ENCODE measurements around the gene IL17B.
A peak's percentile ranks its signal among the peaks of the same experiment; 100 is the strongest.

IL17B gene

DNA sequence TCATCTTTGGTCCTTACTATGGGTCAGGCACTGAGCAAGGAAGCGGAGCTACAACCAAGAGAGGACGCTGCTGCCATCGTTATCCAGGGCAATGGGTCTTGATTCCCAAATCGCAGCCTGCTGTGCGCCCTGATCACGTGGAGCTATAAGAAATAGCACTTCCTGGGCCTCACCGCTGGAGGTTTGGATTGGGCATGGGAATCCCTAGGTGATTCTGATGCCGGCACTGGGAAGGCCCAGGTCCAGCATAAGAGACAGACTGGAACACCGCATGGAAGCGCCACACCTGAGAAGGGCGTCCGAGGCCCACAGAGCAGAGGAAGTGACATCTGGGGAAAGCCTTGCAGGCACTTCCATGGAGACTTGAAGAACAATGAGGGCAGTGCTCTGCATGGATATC is 3.0 kb downstream of the IL17B start:
- no peak for DNase-seq

DNA sequence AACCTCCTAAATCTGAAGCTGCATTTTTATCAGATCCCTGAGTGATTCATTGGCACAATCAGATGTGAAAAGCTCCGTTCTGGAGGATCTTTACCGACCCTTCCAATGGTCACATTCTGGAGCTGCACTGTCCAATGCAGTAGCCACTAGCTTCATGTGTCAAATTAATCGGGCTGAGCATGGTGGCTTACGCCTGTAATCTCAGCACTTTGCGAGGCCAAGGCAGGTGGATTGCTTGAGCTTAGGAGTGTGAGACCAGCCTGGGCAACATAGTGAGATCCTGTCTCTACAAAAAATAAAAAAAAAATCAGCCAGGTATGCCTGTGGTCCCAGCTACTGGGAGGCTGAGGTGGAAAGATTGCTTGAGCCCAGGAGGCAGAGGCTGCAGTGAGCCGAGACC is 3.7 kb downstream of the IL17B start:
- DNase-seq = no peak

DNA sequence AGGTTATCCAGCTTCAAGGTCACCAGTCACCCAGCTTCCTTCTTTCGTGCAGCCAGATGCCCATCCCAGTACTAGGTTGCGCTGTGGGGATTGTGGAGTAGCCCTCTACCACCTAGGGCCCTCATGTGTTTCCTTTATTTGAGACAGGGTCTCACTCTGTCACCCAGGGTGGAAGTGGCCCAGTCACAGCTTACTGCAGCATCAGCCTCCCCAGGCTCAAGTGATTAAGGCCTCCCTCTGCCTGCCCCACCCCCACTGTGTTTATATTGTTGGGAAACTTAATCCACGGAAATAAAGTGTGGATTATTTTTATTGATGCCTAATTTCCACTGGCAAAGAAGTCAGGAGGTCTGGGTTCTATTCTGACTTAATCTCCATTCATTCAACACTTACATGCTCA is 4.3 kb downstream of the IL17B start:
- DNase-seq = no peak

DNA sequence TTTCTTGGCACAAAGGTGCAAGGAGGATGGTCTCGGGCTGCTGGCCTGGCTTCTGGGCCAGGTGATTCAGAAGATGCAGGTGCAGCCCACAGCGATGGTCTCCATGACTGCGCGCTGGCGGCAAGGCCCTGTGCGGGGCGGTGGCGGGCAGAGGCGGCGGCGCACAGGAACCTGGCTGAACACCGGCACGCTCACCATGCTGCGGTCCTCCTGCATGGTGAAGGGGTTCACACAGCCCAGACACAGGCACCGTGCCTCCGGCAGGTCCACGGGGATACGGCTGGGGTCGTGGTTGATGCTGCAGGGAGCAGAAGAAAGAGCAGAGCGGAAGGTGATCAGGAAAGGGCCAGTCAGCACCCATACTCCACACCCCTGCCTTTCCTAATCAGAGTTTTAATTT is 4.8 kb downstream of the IL17B start:
- no peak for DNase-seq

DNA sequence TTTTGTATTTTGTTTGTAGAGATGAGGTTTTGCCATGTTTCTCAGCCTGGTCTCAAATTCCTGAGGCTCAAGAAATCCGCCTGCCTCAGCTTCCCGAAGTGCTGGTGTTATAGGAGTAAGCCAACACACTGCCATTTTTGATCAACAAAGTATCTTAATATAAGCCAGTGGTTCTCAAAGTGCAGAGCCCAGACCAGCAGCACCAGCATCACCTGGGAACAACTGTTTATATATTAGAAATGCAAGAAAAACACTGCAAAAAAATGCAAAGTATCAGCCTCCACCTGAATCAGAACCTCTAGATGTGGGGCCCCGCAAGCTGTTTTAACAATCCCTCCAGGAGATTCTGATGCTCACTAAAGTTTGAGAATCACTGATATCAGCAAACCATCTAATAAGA is 6.2 kb downstream of the IL17B start:
- DNase-seq = no peak

DNA sequence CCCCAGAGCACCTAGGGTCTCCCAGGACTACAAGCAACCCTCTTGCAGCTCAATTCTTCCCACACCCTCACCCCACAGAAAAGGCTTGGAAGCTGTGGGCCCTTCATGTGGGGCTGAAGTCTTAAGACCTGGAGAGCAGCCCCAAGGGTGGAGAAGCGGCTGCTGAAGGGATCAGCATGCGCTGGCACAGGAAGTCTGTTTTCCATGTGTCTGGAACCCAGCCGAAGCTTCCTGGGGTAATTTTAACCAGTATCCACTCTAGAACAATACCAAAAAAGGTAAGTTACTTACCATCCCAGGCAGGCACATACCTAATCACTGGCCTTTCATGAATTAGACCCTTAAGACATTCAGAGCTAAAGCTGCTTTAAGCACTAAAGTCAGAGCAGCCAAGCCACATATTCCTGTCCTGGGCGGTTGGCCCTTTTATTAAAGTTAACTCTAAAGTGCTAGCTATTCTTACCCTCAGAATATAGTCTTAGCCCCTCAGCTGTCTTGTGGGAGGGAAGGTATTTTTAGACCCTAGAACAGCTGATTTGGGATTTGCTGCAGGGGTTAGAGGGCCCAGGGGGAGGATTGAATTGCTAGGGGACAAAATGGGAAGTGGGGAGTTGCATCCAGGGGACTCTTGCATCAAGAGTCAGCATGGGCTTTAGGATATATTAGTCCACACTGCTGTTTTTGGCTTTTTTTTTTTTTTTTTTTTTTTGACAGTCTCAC is 6.9 kb downstream of the IL17B start:
- DNase-seq = peak; percentile 56

DNA sequence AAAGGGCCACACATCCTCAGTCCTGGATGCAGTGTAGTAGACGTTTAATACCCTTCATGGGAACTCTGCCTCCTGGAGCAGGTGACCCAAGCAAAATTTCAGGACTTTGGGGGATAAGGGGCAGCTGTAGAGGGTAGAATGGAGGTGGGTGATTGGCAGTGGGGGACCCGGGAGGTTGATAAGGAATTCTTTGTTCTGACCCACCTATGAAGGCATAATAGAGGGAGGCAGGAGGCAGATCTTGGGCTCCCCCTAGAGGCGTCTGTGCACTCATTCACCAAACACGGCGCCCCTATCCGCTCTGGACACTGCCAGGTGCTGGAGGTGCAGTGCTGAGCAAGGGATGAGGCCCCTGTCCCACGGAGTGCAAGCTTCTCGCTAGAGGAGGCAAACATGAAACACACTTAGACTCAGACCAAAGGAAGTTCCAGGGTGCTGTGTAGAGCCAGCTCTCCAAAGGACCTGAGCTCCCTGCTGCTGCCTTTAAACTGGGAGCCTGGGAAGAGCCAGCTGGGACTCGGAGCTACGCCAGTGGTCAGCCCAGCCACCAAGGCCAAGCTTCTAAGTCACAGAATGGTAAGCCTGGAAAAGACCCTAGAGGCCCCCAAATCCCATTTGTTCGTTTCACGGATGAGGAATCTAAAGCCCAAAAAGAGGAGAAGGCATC is 7.7 kb downstream of the IL17B start:
- peak; percentile 49 for DNase-seq

DNA sequence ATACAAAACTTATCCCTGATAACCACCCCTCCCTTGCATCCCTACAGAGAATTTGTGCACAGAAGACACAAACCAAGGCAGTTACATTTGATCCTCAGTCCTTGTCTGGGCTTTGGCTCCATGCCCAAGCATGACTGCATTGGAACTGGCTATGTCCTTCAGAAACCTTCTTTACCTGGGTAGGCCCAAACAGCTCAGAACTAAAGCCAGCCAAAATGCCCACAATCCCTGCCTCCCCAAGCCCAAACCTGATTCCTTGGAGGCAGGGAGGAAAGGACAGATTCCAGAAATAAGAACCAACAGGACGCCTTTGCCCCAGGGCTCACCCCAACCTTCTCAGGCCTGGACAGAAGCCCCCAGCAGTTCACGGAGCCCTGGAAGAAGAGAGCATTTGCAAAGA is 8.2 kb downstream of the IL17B start:
- no peak for DNase-seq

DNA sequence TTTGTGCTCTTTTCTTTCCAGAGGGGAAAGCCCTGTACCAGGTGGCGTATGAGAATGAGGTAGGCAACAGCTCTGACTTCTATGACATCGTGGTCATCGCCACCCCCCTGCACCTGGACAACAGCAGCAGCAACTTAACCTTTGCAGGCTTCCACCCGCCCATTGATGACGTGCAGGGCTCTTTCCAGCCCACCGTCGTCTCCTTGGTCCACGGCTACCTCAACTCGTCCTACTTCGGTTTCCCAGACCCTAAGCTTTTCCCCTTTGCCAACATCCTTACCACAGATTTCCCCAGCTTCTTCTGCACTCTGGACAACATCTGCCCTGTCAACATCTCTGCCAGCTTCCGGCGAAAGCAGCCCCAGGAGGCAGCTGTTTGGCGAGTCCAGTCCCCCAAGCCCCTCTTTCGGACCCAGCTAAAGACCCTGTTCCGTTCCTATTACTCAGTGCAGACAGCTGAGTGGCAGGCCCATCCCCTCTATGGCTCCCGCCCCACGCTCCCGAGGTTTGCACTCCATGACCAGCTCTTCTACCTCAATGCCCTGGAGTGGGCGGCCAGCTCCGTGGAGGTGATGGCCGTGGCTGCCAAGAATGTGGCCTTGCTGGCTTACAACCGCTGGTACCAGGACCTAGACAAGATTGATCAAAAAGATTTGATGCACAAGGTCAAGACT is 11.0 kb downstream of the IL17B start:
- no peak for DNase-seq

DNA sequence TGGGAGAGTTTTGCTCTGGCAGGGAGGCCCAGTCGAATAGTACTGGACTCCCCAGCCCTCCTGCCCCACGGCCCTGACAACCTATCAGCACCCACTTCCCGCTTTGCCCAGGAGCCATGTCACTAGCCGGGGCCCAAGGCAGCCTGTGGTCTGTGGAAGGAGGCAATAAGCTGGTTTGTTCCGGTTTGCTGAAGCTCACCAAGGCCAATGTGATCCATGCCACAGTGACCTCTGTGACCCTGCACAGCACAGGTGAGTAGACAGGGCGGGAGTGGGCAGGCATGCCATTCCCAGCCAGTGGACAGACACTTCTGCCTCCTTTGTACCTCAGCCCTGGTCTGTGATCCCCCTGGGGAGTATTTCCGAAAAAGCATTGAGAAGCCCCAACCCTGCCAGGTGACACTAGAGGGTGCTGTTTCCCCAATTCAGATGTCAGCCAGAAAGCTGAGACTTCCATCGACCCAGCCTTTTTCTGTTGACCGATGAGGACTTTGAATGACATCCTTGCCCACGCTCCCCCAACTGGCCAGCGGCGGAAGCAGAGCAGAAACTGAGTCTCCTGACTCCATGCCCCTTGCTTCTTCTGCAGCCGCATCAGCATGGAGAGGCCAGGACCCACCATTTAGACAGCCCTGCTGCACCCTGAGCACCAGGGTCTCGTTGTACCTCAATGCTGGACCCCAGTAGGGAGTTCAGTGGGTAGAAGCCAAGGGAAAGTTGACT is 11.7 kb downstream of the IL17B start:
- peak; percentile 74 for DNase-seq

DNA sequence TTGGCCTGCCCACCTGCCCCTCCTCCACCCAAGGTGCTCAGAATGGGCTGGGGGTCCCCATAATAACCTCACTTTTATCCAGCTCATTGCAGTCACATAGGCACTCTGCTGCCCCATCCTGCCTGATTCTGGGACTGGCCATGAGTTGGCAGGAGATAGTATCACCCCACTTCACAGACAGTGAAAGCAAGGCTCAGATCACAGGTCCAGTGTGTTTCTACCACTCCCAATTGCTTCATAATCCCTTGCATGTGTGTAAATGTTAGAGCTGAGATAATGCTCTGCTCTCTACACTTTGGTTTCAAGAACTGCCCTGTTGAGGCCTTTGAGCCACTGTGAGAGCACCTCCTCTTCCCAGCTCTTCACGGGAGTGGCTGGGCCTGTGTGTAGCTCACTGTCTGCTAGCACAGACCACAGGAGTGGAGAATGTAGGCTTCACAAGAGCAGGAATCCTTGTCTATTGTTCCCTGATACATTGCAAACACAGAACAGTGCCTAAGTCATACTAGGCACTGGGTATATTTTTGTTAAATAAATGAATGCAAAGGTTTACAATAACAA is 12.8 kb downstream of the IL17B start:
- DNase-seq = no peak

DNA sequence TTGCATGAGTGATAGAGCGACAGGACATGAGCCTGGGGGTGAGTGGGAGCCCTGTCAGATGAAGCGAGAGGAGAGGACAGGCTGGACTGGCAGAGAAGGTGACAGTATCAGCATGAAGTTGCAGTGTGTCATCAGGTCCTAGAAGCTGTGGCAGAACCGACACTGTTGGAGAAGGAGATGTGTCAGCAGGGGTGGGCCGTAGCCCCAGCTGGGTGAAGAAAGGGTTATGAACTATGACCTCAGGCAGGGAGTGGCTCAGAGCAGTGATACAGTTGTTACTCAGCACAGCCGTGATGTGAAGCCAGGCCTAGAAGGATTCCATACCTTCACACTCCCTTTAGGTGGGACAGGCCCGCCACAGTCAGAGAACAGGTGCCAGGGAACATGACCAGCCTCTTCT is 13.7 kb downstream of the IL17B start:
- no peak for DNase-seq

DNA sequence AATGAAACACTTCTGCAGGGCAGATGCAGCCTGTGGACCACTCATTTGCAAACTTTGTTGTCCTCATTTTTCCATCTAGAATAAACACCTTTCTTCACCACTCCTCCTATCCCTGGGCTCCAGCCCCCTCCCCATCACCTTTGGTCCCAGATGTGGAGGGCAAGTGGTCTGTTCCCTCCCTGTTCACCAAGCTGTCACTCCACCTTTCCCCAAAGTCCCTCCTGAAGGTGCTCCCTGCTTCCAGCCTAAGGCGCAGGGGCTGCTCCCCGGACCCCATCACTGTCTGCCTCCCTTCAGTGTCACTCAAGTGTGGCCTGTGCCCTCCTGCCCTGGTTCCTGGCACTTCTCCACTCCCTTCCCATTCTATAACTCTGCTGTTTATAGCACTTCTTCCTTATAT is 14.4 kb downstream of the IL17B start:
- no peak for DNase-seq

DNA sequence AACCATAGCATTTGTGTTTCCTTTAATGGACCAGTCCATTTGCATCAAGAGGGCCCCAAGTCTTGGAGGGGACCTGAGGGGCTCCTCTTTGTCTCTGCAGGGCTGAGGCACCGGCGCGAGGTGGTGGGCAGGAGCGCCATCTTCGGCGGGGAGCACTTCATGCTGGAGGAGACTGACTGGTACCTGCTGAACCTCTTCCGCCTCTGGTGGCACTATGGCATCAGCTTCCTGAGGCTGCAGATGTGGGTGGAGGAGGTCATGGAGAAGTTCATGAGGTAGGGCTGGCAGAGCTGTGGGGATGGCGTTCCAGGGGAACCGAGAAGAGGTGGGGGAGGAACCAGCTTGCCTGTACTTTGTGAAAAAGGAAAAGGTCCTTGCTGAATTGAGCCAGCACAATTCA is 15.2 kb downstream of the IL17B start:
- no peak for DNase-seq

DNA sequence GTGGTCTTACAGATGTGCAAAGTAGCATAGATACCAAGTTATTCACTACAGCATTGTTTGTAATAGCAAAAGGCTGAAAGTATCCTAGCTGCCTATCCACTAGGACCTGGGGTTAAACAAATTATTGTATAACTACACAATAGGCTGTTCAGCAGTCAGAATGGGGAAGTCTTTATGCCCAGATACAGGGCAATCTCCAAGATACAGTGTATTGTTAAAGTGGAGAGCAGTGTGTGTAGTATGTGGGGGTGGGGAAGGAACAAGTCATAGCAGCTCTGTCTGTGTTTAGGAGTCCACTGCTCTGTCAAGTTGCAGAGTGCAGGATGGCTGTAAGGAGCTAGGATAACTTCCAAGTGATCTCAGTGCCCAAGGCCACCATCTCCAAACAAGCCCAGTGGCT is 15.7 kb downstream of the IL17B start:
- DNase-seq = no peak

DNA sequence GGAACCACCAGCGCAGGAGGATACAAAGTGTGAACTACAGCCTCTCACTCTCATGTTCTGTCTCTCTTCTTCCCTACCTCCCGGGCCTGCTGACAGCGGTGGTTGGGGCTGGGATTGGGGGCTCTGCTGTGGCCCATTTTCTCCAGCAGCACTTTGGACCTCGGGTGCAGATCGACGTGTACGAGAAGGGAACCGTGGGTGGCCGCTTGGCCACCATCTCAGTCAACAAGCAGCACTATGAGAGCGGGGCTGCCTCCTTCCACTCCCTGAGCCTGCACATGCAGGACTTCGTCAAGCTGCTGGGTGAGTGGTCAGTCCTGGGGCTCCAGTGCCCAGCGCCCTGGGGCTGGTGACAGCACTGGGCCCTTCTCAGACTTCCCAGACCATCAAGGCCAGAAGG is 16.6 kb downstream of the IL17B start:
- no peak for DNase-seq

DNA sequence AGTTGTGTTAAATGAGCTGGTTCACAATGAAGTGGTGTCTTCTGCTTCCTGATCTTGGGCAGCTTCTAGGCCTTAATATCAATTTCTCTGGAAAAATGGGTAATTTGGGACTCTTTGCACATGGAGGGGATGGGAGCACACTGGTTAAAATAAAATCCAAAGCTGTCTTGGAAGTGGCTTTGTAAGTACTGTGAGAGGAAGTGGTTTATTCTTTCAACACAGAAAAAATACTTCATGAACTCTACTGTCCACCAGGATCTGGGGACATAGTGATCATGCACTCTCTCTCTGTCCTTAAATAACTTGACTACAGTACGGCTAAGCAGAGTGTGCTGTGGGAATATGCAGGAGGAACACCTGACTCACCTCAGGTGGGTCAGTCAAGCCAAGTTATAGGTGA is 18.8 kb downstream of the IL17B start:
- DNase-seq = no peak

DNA sequence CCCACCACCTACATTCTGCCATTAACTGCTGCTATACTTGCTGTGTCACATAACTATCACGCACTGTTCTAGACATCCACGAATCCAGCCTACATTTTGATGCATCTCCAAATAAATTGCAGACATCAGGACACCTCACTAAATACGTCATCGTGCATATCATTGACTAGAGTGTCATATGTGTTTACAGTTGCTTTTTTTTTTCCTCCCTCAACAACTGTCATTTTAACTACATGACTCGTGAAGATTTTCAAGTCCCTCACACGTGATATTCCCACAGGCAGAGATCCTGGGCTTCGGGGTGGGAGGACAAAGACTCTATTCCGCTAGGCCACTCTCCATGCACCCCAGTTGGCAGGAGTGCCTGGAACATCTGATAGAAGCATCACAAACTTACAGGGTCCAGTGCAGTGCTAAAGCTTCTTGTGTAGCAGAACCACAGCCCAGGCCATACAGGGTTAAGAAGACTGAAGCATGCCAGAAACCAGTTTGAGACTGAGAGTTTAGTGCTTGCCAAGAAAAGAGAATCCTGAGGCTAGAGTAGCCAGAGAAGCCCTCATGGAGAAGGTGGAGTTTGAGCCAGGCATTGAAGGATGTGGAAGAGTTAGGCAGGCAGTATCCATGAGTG is 20.1 kb downstream of the IL17B start:
- no peak for DNase-seq

DNA sequence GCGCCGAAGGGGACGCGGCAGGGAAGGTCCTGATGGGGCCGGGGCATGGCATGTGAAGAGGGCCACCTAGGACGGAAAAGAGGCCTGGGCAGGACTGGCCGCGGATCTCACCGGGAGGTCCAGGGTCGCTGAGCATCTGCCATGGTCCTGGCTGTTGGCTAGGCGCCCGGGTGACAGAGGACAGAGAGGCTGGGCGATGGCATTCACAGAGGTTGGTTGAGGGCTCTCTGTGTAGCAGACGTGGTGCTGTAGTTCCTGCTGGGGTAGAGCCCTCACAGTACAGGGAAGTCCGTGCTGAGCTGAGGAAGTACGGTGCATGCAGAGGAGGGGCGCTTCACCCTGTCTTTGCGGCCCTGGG is 20.8 kb downstream of the IL17B start:
- no peak for DNase-seq

DNA sequence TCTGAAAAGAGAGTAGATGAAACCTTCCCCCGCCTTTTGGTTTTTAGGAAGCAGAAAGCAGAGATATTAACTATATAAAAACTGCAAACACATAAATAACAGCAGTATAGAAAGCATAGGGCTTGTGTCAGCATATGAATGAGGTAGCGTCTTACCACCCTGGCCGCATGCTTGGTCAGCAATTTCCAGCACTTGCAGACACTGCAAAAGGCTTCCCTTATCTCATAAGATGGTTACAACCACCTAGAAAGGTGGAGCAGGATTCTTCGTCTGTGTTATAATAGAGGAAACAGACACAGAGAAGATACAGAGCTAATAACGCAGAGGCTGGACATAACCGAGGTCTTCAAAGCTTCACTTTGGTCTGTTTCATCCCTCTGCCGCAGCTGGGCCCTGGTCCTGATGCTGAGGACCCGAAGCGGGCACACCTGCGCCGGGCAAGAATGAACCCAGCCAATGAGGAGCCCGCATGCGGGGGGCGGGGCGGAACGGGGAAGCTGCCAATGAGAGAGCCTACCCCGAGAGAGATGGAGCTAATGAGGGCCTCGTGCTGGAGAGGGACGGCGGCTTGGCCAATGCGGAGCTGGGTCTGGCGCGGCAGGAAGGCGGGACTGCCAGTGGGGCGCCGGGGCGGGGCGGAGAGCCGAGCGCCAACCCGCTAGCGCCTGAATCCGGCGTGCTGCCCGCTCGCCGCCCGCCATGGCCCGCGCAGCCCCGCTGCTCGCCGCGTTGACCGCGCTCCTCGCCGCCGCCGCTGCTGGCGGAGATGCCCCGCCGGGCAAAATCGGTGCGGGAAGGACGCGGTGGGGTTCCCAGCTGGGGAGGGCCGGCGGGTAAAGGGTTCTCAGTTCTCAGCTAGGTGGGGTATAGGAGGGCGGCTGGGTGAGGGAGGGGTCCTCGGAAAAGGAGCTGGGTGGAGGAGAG is 21.5 kb downstream of the IL17B start, which contains the start of gene PCYOX1L:
Gene PCYOX1L (plus strand): TSS at position 677 of the 924 bp plus-strand sequence. CDS start 23 bp downstream, at position 700.
- DNase-seq = peak; percentile 95

DNA sequence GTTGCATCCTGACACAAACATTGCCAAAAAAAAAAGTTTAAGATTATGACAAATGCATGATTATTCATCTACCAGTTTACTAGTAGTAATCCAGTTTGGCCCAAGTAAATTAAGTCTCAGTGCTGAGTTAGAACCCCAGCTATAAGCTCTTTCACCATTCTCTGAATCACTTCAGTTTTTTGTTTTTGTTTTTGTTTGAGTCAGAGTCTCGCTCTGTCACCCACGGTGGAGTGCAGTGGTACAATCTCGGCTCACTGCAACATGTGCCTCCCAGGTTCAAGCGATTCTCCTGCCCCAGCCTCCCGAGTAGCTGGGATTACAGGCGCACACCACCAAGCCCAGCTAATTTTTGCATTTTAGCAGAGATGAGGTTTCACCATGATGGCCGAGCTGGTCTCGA is 22.7 kb downstream of the IL17B start:
- DNase-seq = no peak
